Fibroblast of mammary gland (primary cell): ENCODE results near the gene NFIX.

Experiments
- DNase-seq: peaks from one replicate; pipeline ENCODE4 v3.0.0-alpha.2; 2010; ENCODE audit warnings: low read depth
- H3K4me3 ChIP-seq: 2 replicates; pipeline ENCODE4 v1.5.1; 2011; ENCODE audit warnings: low read depth, mild to moderate bottlenecking, low read length, moderate library complexity; ENCODE audit not compliant: control insufficient read depth
- CTCF ChIP-seq: conservative IDR thresholded peaks from 2 replicates; pipeline ENCODE4 v1.5.1; 2011; ENCODE audit warnings: low read depth, low read length, inconsistent platforms; ENCODE audit not compliant: control insufficient read depth, insufficient read depth

The NFIX gene

GRCh38 chr19:13010038-13010991 lies 15.0 kb downstream of the NFIX start:
- DNase-seq = peak; percentile 55
- no peak for TF ChIP-seq CTCF
- H3K4me3 ChIP-seq = no peak overlapping the region

DNA sequence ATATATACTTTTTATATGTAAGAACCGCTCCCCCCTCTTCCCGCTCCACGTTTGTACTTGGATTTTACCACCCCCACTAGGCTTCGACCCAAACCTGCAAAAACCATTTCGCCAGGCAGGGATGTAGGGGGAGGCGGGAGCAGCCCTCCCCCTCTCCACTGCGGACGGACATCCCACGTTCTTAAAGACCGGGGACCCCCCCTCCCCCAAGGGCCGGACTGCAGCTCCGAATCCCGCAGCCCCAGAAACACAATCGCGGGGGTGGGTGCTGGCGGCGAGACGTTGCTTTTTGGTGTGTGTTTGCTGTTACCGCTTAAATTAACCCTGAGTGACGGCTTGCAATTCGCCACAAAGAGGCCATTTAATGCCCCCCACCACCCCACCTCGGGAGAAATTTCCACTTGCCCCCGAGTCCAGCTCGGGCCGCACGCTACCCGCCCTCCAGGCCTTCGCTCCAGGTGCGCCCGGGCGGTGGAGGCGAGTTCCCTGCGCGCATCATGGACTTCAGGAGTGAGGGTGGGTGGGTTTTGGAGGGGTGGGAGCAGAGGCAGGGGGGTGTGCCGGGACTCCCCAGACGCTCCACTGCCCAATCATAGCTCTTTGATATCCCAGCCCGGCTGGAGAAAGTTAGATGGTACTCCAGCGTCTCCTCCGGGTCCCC lies 15.8 kb downstream of the NFIX start:
- no peak overlapping the region for H3K4me3 ChIP-seq
- TF ChIP-seq CTCF = no peak
- no peak for DNase-seq

DNA sequence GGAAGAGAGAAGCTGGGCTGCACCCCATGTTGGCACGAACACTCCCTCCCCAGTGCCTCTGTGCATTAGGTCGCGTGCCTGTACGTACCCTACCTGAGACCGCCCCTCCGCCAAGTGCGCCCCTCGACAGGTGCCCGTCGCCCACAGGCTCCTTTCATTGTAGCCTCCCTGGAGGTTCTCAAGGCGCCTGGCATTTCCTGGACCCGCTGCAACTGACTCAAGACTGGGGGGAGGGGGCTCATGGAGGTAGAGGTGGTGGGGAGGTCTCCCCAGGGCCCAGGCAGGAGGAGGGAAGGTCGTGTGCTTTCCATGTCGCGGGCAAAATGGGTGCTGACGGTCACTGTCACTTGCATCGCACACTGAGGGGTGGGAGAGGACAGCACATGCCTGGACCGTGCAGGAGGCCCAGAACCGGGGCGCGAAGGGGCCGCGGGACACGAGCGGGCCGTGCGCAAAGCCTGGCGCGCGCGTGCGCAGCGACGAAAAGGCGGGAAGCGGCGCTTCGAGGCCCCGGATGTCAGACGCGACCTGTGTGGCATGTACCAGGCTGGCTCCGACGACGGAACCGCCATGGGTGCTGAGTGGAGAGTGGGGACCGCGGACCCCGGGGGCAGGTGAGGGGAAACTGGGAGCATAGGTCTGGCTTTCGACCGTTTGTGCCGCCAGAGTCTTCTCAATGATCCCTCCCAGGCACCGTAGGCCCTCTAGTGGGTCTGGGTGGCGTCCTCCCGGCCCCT lies 16.5 kb downstream of the NFIX start:
- DNase-seq = no peak
- H3K4me3 ChIP-seq = no peak overlapping the region
- no peak for TF ChIP-seq CTCF

DNA sequence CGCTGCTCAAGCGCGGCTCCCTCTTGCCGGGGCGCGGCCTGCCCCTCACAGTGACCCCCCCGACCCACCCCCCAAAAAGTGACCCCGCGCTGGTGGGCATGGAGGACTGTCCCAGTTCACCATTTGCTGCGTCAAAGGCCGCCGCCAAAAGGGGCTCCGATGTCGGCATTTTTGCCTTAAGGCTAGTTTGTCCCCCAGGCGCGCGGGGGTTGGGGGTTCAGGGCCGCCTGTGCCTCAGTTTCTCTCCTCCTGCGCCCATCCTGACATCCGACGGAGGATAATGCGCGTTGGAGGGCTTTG lies 17.1 kb downstream of the NFIX start:
- no peak for TF ChIP-seq CTCF
- no peak for DNase-seq
- peak overlapping the region; percentile 45 for H3K4me3 ChIP-seq

DNA sequence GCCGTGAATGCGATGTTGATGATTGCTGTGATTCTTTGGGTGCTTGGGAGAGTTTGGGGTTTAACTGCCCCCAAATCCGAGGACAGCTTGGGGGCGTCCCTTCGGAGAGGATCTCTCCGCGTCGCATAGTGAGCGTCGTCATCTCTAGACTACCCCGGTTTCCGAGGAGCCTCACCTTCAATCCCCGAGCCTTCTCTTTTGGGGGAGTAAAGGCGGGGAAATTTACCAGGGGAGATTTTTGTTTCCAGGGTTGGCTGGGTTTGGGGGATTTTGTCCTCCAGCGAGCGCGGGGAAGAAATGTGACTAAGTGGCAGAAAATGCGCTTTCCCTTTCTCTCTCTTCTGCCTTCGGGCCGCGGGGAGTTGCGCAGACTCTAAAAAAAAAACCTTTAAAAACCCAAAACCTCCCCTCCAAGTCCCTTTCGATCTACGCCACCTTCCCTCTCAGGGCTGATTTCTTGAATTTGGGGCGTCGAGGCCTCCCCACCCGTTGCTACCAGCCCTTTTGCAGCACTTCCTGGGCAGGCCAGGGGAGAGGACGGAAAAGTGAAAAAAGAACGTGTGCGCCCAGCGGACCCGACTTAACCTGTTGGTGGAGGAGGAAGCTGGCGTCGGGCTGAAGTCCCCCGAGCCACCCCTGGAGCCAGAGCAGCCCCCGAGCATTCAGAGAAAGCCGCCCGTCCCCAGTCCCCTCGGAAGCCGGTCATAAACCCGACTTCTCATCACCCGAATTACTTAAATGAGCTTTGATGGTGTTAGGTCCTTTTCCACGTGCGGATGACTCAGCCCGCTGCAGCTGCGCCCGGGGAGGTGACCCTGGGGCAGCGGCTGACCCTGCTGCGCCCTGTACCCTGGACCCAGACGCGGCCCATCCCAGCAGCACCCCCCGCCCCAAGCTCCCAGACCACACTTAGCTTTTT lies 17.7 kb downstream of the NFIX start:
- peak; percentile 85 for DNase-seq
- no peak for TF ChIP-seq CTCF

DNA sequence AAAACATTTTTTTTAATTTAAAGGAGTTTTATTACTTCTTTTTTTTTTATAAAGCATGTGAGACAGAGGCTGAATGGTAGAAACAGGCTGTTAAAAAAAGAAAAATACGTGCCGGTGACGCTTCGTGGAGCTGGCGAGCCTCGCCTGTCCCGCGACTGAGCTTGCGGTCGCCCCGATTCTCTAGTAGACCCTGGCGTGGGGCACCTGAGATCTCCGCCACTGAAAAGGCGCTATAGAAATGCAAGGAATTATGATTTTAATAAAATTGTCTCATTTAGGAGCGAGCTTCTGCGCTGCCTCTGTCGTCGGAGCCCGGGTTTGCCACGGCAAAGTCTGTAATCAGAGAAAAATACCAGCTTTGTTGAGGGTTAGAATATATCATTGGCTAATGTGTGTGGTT lies 18.4 kb downstream of the NFIX start:
- H3K4me3 ChIP-seq = peak overlapping the region; percentile 45
- peak; percentile 63 for DNase-seq
- no peak for TF ChIP-seq CTCF

More for the DNA sequence above, 17.7 kb downstream of the NFIX start:
- H3K4me3 ChIP-seq = peak overlapping the region; percentile 45
